ENCODE data around the gene DGCR2. TPM values are rescaled to one million over a fixed set of nuclear protein-coding genes. Genes with fewer than 3 reads are reported as not detected.

Gene DGCR2
- total and polyA plus RNA-seq, 11 donors, result 26.0 to 53.3 (median 41.2) TPM

GRCh38 chr22:18991138-18991432 lies 131.1 kb downstream of the DGCR2 start:
- H3K27me3 ChIP-seq, result peaks cover 0 to 36% (median 8%) of the 10 kb centered on the region in 9 donors
- H3K4me3 ChIP-seq, result no peak overlapping the region
- intact Hi-C loops (cut with DNase I), result loop anchor here in 1 of 10 donors (10.0 kb wide), 1 partner anchor 84 kb away; no protein-coding TSS in a partner anchor
- TF ChIP-seq CTCF (IDR thresholded peaks at IDR 0.05), result no peak
- no peak for TF ChIP-seq POLR2A (IDR thresholded peaks at IDR 0.05)
- DNase-seq, result no peak
- no peaks in the 10 kb centered on the region for H3K4me1 ChIP-seq
- no peaks in the 10 kb centered on the region for H3K9me3 ChIP-seq
- 84 to 95% (median 88%) methylated on average over 7 of the region's 7 CpGs for WGBS, 4 donors
- H3K36me3 ChIP-seq, result no peaks in the 10 kb centered on the region
- no peak for ATAC-seq
- no peak overlapping the region for H3K27ac ChIP-seq

GRCh38 chr22:18990355-18991137 lies 131.7 kb downstream of the DGCR2 start:
- intact Hi-C loops (cut with DNase I), result loop anchor here in 1 of 10 donors (10.0 kb wide), 1 partner anchor 84 kb away; no protein-coding TSS in a partner anchor
- Histone ChIP-seq H3K9me3 (no peaks in the 10 kb centered on the region), H3K27me3 (peaks cover 0 to 31% (median 8%) of the 10 kb centered on the region in 9 donors), H3K4me1 (no peaks in the 10 kb centered on the region), H3K4me3 (no peak overlapping the region), H3K36me3 (no peaks in the 10 kb centered on the region), H3K27ac (no peak overlapping the region)
- TF ChIP-seq POLR2A (IDR thresholded peaks at IDR 0.05), result no peak
- TF ChIP-seq CTCF (IDR thresholded peaks at IDR 0.05), result no peak
- DNase-seq, result no peak
- WGBS, 4 donors, result 90 to 93% (median 91%) methylated on average over 23 of the region's 23 CpGs
- no peak for ATAC-seq

- WGBS, 4 donors, result 90 to 94% (median 92%) methylated on average over 4 of the region's 4 CpGs
Measured at GRCh38 chr22:18988958-18989357, 133.3 kb downstream of the DGCR2 start.

More at GRCh38 chr22:18988958-18989357, 133.3 kb downstream of the DGCR2 start:
- Histone ChIP-seq H3K4me3 (no peak overlapping the region), H3K9me3 (no peaks in the 10 kb centered on the region), H3K27ac (no peak overlapping the region), H3K36me3 (no peaks in the 10 kb centered on the region), H3K27me3 (peaks cover 0 to 16% (median 5%) of the 10 kb centered on the region in 9 donors), H3K4me1 (no peaks in the 10 kb centered on the region)
- intact Hi-C loops (cut with DNase I), result no loop called here
- DNase-seq (no peak), ATAC-seq (no peak)
- no peak for TF ChIP-seq CTCF (IDR thresholded peaks at IDR 0.05)
- no peak for TF ChIP-seq POLR2A (IDR thresholded peaks at IDR 0.05)

Measured in heart left ventricle (tissue), 16 donors.